ENCODE measurements around the gene TECPR2.
"Not testable (repeated sequence)": the region's sequence is repeated elsewhere in the genome, so short reads cannot be mapped to it uniquely, and the experiment has no call there.

Gene TECPR2

GRCh38 chr14:102510616-102511520 lies 148.1 kb downstream of the TECPR2 start:
- DNase-seq: peak; percentile 70

- DNase-seq: no peak
Observed at GRCh38 chr14:102511538-102511937, 148.8 kb downstream of the TECPR2 start.

- no peak for DNase-seq
Observed at GRCh38 chr14:102512793-102513300, 150.1 kb downstream of the TECPR2 start.

- DNase-seq: no peak
Observed at GRCh38 chr14:102513899-102514772, 151.4 kb downstream of the TECPR2 start.

- DNase-seq: no peak
Observed at GRCh38 chr14:102514987-102515733, 152.4 kb downstream of the TECPR2 start.

- peak; percentile 88 for DNase-seq
Observed at GRCh38 chr14:102516531-102517391, 154.0 kb downstream of the TECPR2 start.

GRCh38 chr14:102517392-102518062 lies 154.8 kb downstream of the TECPR2 start:
- DNase-seq: peak; percentile 57

GRCh38 chr14:102518063-102518648 lies 155.4 kb downstream of the TECPR2 start:
- DNase-seq: no peak

- not testable (repeated sequence) for DNase-seq
Observed at GRCh38 chr14:102519709-102520108, 157.0 kb downstream of the TECPR2 start.

GRCh38 chr14:102523200-102523568 lies 160.4 kb downstream of the TECPR2 start:
- DNase-seq: no peak

- DNase-seq: peak; percentile 26
Observed at GRCh38 chr14:102523569-102524450, 161.1 kb downstream of the TECPR2 start.

GRCh38 chr14:102524451-102525218 lies 161.9 kb downstream of the TECPR2 start:
- DNase-seq: peak; percentile 99

GRCh38 chr14:102525219-102525928 lies 162.6 kb downstream of the TECPR2 start:
- DNase-seq: peak; percentile 72

- DNase-seq: no peak
Observed at GRCh38 chr14:102525929-102526497, 163.3 kb downstream of the TECPR2 start.

- DNase-seq: no peak
Observed at GRCh38 chr14:102528431-102529170, 165.9 kb downstream of the TECPR2 start.

- DNase-seq: no peak
Observed at GRCh38 chr14:102530828-102531478, 168.2 kb downstream of the TECPR2 start.

Data from eye (tissue), 1 donor.